Neural cell (in vitro differentiated cells): ENCODE results near the gene SETBP1. TPM values are rescaled to one million over a fixed set of nuclear protein-coding genes. Genes with fewer than 3 reads are reported as not detected.

ENCODE experiments used
- H2AFZ ChIP-seq: fragments of 200-600, 300-800 bp; sonication (generic), shearing (Covaris generic); 2 replicates; pipeline ENCODE4 v1.6.0; 2014; ENCODE audit warnings: low read depth, mild to moderate bottlenecking, antibody characterized with exemption, low read length, moderate library complexity
- H3F3A ChIP-seq: fragments of 200-600 bp; shearing (Covaris generic); 2 replicates; pipeline ENCODE4 v1.6.1; 2016; ENCODE audit warnings: mild to moderate bottlenecking, moderate library complexity, mixed read lengths, antibody characterized with exemption, low read length; ENCODE audit not compliant: insufficient read depth, poor library complexity, severe bottlenecking
- H3K27ac ChIP-seq: fragments of 200-600, 300-800 bp; sonication (generic), shearing (Covaris generic); 2 replicates; pipeline ENCODE4 v1.5.1; 2014; ENCODE audit warnings: mild to moderate bottlenecking, low read length, moderate library complexity
- H3K27me3 ChIP-seq: fragments of 300-800, 200-600 bp; sonication (generic), shearing (Covaris generic); 2 replicates; pipeline ENCODE4 v1.6.0; 2014; ENCODE audit warnings: mild to moderate bottlenecking, low read depth, low read length, moderate library complexity; ENCODE audit not compliant: insufficient read depth
- H3K36me3 ChIP-seq: fragments of 300-800, 200-600 bp; sonication (generic), shearing (Covaris generic); 2 replicates; pipeline ENCODE4 v1.5.1; 2014; ENCODE audit warnings: mild to moderate bottlenecking, antibody characterized with exemption, low read length, moderate library complexity; ENCODE audit not compliant: insufficient read depth
- H3K4me2 ChIP-seq: fragments of 300-800, 200-600 bp; sonication (generic), shearing (Covaris generic); 2 replicates; pipeline ENCODE4 v1.6.0; 2014; ENCODE audit warnings: mild to moderate bottlenecking, low read length
- H3K4me3 ChIP-seq: fragments of 300-800, 200-600 bp; sonication (generic), shearing (Covaris generic); 2 replicates; pipeline ENCODE4 v1.5.1; 2014; ENCODE audit warnings: mild to moderate bottlenecking, low read length, moderate library complexity
- H3K79me2 ChIP-seq: fragments of 200-600 bp; shearing (Covaris generic); replicated peaks from 2 replicates; pipeline ENCODE4 v1.6.0; 2014; ENCODE audit warnings: mild to moderate bottlenecking, low read length, moderate library complexity; ENCODE audit not compliant: insufficient read depth
- H3K9ac ChIP-seq: fragments of 300-800, 200-600 bp; sonication (generic), shearing (Covaris generic); 2 replicates; pipeline ENCODE4 v1.6.1; 2016; ENCODE audit warnings: mild to moderate bottlenecking, low read length, mixed read lengths
- H3K9me2 ChIP-seq: fragments of 200-600 bp; shearing (Covaris generic); 2 replicates; pipeline ENCODE4 v1.6.1; 2016; ENCODE audit warnings: mild to moderate bottlenecking, low read length, mixed read lengths; ENCODE audit not compliant: insufficient read depth
- H3K9me3 ChIP-seq: fragments of 200-600, 300-800 bp; sonication (generic), shearing (Covaris generic); 2 replicates; pipeline ENCODE4 v1.6.1; 2016; ENCODE audit warnings: mild to moderate bottlenecking, mixed run types, low read length, moderate library complexity, mixed read lengths
- H4K20me1 ChIP-seq: fragments of 200-600 bp; shearing (Covaris generic); 2 replicates; pipeline ENCODE4 v1.6.1; 2016; ENCODE audit warnings: mild to moderate bottlenecking, mixed run types; ENCODE audit not compliant: insufficient read depth
- CTCF ChIP-seq: fragments of 450-650 bp; IDR thresholded peaks from 2 replicates; pipeline ENCODE4 v1.5.1; 2014; ENCODE audit warnings: antibody characterized with exemption, mild to moderate bottlenecking, moderate library complexity; ENCODE audit not compliant: poor library complexity, severe bottlenecking
- EP300 ChIP-seq: fragments of 450-650 bp; conservative IDR thresholded peaks from 2 replicates; pipeline ENCODE4 v1.6.1; 2014; ENCODE audit warnings: antibody characterized with exemption, mild to moderate bottlenecking, moderate library complexity; ENCODE audit not compliant: poor library complexity, severe bottlenecking
- EZH2 ChIP-seq: fragments of 200-600, 300-800 bp; shearing (Covaris generic), sonication (generic); IDR thresholded peaks from 2 replicates; pipeline ENCODE4 v1.6.1; 2014; ENCODE audit warnings: antibody characterized with exemption, low read length, borderline replicate concordance, mild to moderate bottlenecking; ENCODE audit not compliant: insufficient read depth, poor library complexity, severe bottlenecking
- MXI1 ChIP-seq: fragments of 450-650 bp; conservative IDR thresholded peaks from 2 replicates; pipeline ENCODE4 v1.6.1; 2014; ENCODE audit warnings: antibody characterized with exemption, mild to moderate bottlenecking; ENCODE audit not compliant: poor library complexity, severe bottlenecking
- POLR2AphosphoS5 ChIP-seq: IDR thresholded peaks from 2 replicates; pipeline ENCODE4 v1.6.1; 2012
- RAD21 ChIP-seq: fragments of 450-650 bp; conservative IDR thresholded peaks from 2 replicates; pipeline ENCODE4 v1.6.1; 2014; ENCODE audit warnings: antibody characterized with exemption, mild to moderate bottlenecking, moderate library complexity
- REST ChIP-seq: IDR thresholded peaks from 2 replicates; pipeline ENCODE4 v1.6.1; 2012; ENCODE audit warnings: borderline replicate concordance
- SMC3 ChIP-seq: fragments of 450-650 bp; conservative IDR thresholded peaks from 2 replicates; pipeline ENCODE4 v1.6.1; 2014; ENCODE audit warnings: antibody characterized with exemption, mild to moderate bottlenecking, moderate library complexity; ENCODE audit not compliant: poor library complexity
- TAF1 ChIP-seq: IDR thresholded peaks from 2 replicates; pipeline ENCODE4 v1.6.1; 2012; ENCODE audit warnings: low read depth
- polyA plus RNA-seq: library from polyadenylated mRNA; depleted of rRNA; stranded (reverse); fragments of >200 nt; gene quantifications from 2 replicates; pipeline ENCODE4 v1.2.3, GENCODE V29; 2014

SETBP1 gene
- polyA plus RNA-seq, 1 donor from 2014 or later, result 13.7 TPM

- no peak overlapping the region for H3K27ac ChIP-seq
- no peak overlapping the region for H3K4me2 ChIP-seq
Measured at GRCh38 chr18:45060102-45060501, 379.4 kb downstream of the SETBP1 start.

DNA sequence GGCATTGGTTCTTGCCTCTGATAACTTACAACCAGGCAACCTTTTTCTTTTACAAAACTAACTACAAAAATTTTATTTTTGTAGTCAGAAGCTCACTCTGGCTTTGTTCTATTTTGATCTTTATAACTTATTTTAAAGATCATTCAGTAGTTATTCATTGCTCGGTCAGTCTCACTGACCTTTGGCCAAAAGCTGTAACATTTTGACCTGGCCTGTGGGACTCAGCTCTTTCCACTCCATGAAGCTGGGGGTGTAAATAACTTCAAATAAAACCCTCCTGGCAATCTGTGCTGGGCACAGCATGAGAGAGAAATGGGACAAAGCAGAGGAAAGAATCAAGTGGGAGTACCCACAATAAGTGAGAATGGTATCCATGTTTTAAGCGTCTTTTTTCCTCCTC, 380.7 kb downstream of the SETBP1 start:
- H3K4me2 ChIP-seq, result no peak overlapping the region
- no peak overlapping the region for H2AFZ ChIP-seq
- no peaks in the 10 kb centered on the region for H3K79me2 ChIP-seq
- H3K9ac ChIP-seq, result no peak overlapping the region
- no peak overlapping the region for H3K4me3 ChIP-seq
- H3F3A ChIP-seq, result no peaks in the 10 kb centered on the region
- H3K27ac ChIP-seq, result no peak overlapping the region
- H3K9me2 ChIP-seq, result no peaks in the 10 kb centered on the region
- no peaks in the 10 kb centered on the region for H4K20me1 ChIP-seq
- no peaks in the 10 kb centered on the region for H3K27me3 ChIP-seq
- TF ChIP-seq MXI1, result no peak
- peaks cover 7% of the 10 kb centered on the region for H3K36me3 ChIP-seq
- H3K9me3 ChIP-seq, result no peaks in the 10 kb centered on the region

More at GRCh38 chr18:45060102-45060501, 379.4 kb downstream of the SETBP1 start:
- TF ChIP-seq TAF1 (no peak), EZH2 (no peak), REST (no peak), RAD21 (no peak), POLR2AphosphoS5 (no peak), CTCF (no peak), EP300 (no peak)
- Histone ChIP-seq H4K20me1 (no peaks in the 10 kb centered on the region), H2AFZ (no peak overlapping the region), H3K9me3 (no peaks in the 10 kb centered on the region), H3K36me3 (peaks cover 4% of the 10 kb centered on the region), H3K9ac (no peak overlapping the region), H3K79me2 (no peaks in the 10 kb centered on the region), H3K9me2 (no peaks in the 10 kb centered on the region), H3K27me3 (no peaks in the 10 kb centered on the region), H3K4me3 (no peak overlapping the region), H3F3A (no peaks in the 10 kb centered on the region)

GRCh38 chr18:45063246-45064038, 382.8 kb downstream of the SETBP1 start:
- Histone ChIP-seq H3K27ac (no peak overlapping the region), H3K4me2 (no peak overlapping the region)

More at GRCh38 chr18:45063246-45064038, 382.8 kb downstream of the SETBP1 start:
- Histone ChIP-seq H4K20me1 (no peaks in the 10 kb centered on the region), H3K27me3 (no peaks in the 10 kb centered on the region), H3K9me3 (no peaks in the 10 kb centered on the region), H3K4me3 (no peak overlapping the region), H3F3A (no peaks in the 10 kb centered on the region), H3K36me3 (peaks cover 7% of the 10 kb centered on the region), H3K9ac (no peak overlapping the region), H2AFZ (no peak overlapping the region), H3K79me2 (no peaks in the 10 kb centered on the region), H3K9me2 (no peaks in the 10 kb centered on the region)
- TF ChIP-seq RAD21 (no peak), CTCF (no peak), REST (no peak), EZH2 (no peak), POLR2AphosphoS5 (no peak), SMC3 (no peak), EP300 (no peak), TAF1 (no peak), MXI1 (no peak)
